ENCODE data around the gene RAB6D.

Gene RAB6D

GRCh38 chr2:131349021-131349420, 14.9 kb downstream of the RAB6D start:
- TF ChIP-seq TAF1 (IDR thresholded peaks at IDR 0.05; ENCODE audit: borderline replicate concordance, insufficient read depth, low read length) (no peak), SIN3A (IDR thresholded peaks at IDR 0.05; ENCODE audit: borderline replicate concordance, insufficient read depth, low read length) (no peak), FOXP2 (optimal IDR thresholded peaks at IDR 0.05; ENCODE audit: borderline replicate concordance, extremely low read depth, extremely low read length, insufficient read depth) (no peak), POLR2AphosphoS5 (IDR thresholded peaks at IDR 0.05; ENCODE audit: low read depth, low read length) (no peak)
- TF ChIP-seq, protein P1, sequence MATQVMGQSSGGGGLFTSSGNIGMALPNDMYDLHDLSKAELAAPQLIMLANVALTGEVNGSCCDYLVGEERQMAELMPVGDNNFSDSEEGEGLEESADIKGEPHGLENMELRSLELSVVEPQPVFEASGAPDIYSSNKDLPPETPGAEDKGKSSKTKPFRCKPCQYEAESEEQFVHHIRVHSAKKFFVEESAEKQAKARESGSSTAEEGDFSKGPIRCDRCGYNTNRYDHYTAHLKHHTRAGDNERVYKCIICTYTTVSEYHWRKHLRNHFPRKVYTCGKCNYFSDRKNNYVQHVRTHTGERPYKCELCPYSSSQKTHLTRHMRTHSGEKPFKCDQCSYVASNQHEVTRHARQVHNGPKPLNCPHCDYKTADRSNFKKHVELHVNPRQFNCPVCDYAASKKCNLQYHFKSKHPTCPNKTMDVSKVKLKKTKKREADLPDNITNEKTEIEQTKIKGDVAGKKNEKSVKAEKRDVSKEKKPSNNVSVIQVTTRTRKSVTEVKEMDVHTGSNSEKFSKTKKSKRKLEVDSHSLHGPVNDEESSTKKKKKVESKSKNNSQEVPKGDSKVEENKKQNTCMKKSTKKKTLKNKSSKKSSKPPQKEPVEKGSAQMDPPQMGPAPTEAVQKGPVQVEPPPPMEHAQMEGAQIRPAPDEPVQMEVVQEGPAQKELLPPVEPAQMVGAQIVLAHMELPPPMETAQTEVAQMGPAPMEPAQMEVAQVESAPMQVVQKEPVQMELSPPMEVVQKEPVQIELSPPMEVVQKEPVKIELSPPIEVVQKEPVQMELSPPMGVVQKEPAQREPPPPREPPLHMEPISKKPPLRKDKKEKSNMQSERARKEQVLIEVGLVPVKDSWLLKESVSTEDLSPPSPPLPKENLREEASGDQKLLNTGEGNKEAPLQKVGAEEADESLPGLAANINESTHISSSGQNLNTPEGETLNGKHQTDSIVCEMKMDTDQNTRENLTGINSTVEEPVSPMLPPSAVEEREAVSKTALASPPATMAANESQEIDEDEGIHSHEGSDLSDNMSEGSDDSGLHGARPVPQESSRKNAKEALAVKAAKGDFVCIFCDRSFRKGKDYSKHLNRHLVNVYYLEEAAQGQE (IDR thresholded peaks at IDR 0.05; ENCODE audit: insufficient read depth in 1 of 2, low read depth in 2 of 2, low read length in 2 of 2): no peak

GRCh38 chr2:131322209-131322608, 41.8 kb downstream of the RAB6D start:
- TF ChIP-seq SIN3A (IDR thresholded peaks at IDR 0.05; ENCODE audit: borderline replicate concordance, insufficient read depth, low read length) (no peak), POLR2AphosphoS5 (IDR thresholded peaks at IDR 0.05; ENCODE audit: low read depth, low read length) (no peak), FOXP2 (optimal IDR thresholded peaks at IDR 0.05; ENCODE audit: borderline replicate concordance, extremely low read depth, extremely low read length, insufficient read depth) (no peak), TAF1 (IDR thresholded peaks at IDR 0.05; ENCODE audit: borderline replicate concordance, insufficient read depth, low read length) (no peak)
- TF ChIP-seq, protein P1 (IDR thresholded peaks at IDR 0.05; ENCODE audit: insufficient read depth in 1 of 2, low read depth in 2 of 2, low read length in 2 of 2): no peak

All from PFSK-1 (cell line).